Mesendoderm (in vitro differentiated cells): ENCODE measurements around the gene P3R3URF.

ENCODE experiments used
- DNase-seq: peaks from one replicate; pipeline ENCODE4 v3.0.0; 2013
- H2AK5ac ChIP-seq: 2 replicates; pipeline ENCODE4 v1.6.1; 2013; ENCODE audit warnings: low read length, inconsistent platforms
- H2BK120ac ChIP-seq: 2 replicates; pipeline ENCODE4 v1.6.1; 2013; ENCODE audit warnings: low read depth, mild to moderate bottlenecking, low read length, moderate library complexity, mixed read lengths
- H2BK15ac ChIP-seq: replicated peaks from 2 replicates; pipeline ENCODE4 v1.6.1; 2013; ENCODE audit warnings: low read depth, mild to moderate bottlenecking, moderate library complexity
- H2BK5ac ChIP-seq: 2 replicates; pipeline ENCODE4 v1.6.1; 2013; ENCODE audit warnings: low read length, inconsistent platforms
- H3K18ac ChIP-seq: 2 replicates; pipeline ENCODE4 v1.6.1; 2013; ENCODE audit warnings: mild to moderate bottlenecking, low read length, mixed read lengths
- H3K23ac ChIP-seq: one replicate; pipeline ENCODE4 v1.6.1; 2013; ENCODE audit warnings: low read length
- H3K27ac ChIP-seq: 2 replicates; pipeline ENCODE4 v1.5.1; 2013; ENCODE audit warnings: low read depth, mild to moderate bottlenecking, inconsistent platforms, low read length, moderate library complexity
- H3K27me3 ChIP-seq: 2 replicates; pipeline ENCODE4 v1.6.1; 2013; ENCODE audit warnings: low read length, control low read depth, mild to moderate bottlenecking, inconsistent platforms; ENCODE audit not compliant: insufficient read depth, poor library complexity
- H3K36me3 ChIP-seq: 2 replicates; pipeline ENCODE4 v1.6.1; 2013; ENCODE audit warnings: low read length, inconsistent platforms; ENCODE audit not compliant: control insufficient read depth, insufficient read depth
- H3K4ac ChIP-seq: one replicate; pipeline ENCODE4 v1.6.1; 2013; ENCODE audit warnings: low read depth, mild to moderate bottlenecking, low read length, moderate library complexity
- H3K4me1 ChIP-seq: 2 replicates; pipeline ENCODE4 v1.6.1; 2013; ENCODE audit warnings: low read depth, low read length, inconsistent platforms; ENCODE audit not compliant: control insufficient read depth
- H3K4me2 ChIP-seq: 2 replicates; pipeline ENCODE4 v1.6.1; 2013; ENCODE audit warnings: low read length
- H3K4me3 ChIP-seq: 2 replicates; pipeline ENCODE4 v1.5.1; 2013; ENCODE audit warnings: mild to moderate bottlenecking, low read length
- H3K56ac ChIP-seq: one replicate; pipeline ENCODE4 v1.6.1; 2013; ENCODE audit warnings: low read length
- H3K79me1 ChIP-seq: 2 replicates; pipeline ENCODE4 v1.6.1; 2013; ENCODE audit warnings: low read length, inconsistent platforms
- H3K79me2 ChIP-seq: 2 replicates; pipeline ENCODE4 v1.6.1; 2013; ENCODE audit warnings: mild to moderate bottlenecking, low read length; ENCODE audit not compliant: control insufficient read depth, insufficient read depth
- H3K9ac ChIP-seq: 2 replicates; pipeline ENCODE4 v1.6.1; 2013; ENCODE audit warnings: low read length, inconsistent platforms
- H4K5ac ChIP-seq: one replicate; pipeline ENCODE4 v1.6.1; 2013; ENCODE audit warnings: low read length
- H4K8ac ChIP-seq: one replicate; pipeline ENCODE4 v1.6.1; 2013; ENCODE audit warnings: low read depth, mild to moderate bottlenecking, control low read depth, low read length, moderate library complexity
- WGBS: extraction: QIAGEN DNeasy Blood & Tissue Kit; methylation state at CpG from one replicate; pipeline ENCODE4 v1.1.7; 2013; ENCODE audit warnings: low lambda C conversion rate, missing lambda C conversion rate; ENCODE audit not compliant: insufficient coverage; ENCODE audit errors: extremely low coverage; 5-methylcytosine and 5-hydroxymethylcytosine counted together

The P3R3URF gene

GRCh38 chr1:46219551-46220520 lies 43.5 kb upstream of the P3R3URF start:
- no peak overlapping the region for H4K5ac ChIP-seq
- no peaks in the 10 kb centered on the region for H3K27me3 ChIP-seq
- H4K8ac ChIP-seq, result no peak overlapping the region
- H3K23ac ChIP-seq, result peak overlapping the region; percentile 24
- WGBS, result no CpG with 5 or more reads among the region's 18 CpGs
- no peak overlapping the region for H2BK5ac ChIP-seq
- no peaks in the 10 kb centered on the region for H3K36me3 ChIP-seq
- DNase-seq, result no peak
- H3K79me1 ChIP-seq, result no peaks in the 10 kb centered on the region
- peaks cover 7% of the 10 kb centered on the region for H3K4me1 ChIP-seq
- H3K27ac ChIP-seq, result no peak overlapping the region
- no peak overlapping the region for H3K4me3 ChIP-seq
- no peaks in the 10 kb centered on the region for H3K79me2 ChIP-seq
- no peak overlapping the region for H3K18ac ChIP-seq
- no peak overlapping the region for H3K4ac ChIP-seq
- no peak overlapping the region for H3K4me2 ChIP-seq
- no peak overlapping the region for H2AK5ac ChIP-seq
- no peak overlapping the region for H3K56ac ChIP-seq
- H2BK15ac ChIP-seq, result no peak overlapping the region
- no peak overlapping the region for H3K9ac ChIP-seq
- H2BK120ac ChIP-seq, result no peak overlapping the region

DNA sequence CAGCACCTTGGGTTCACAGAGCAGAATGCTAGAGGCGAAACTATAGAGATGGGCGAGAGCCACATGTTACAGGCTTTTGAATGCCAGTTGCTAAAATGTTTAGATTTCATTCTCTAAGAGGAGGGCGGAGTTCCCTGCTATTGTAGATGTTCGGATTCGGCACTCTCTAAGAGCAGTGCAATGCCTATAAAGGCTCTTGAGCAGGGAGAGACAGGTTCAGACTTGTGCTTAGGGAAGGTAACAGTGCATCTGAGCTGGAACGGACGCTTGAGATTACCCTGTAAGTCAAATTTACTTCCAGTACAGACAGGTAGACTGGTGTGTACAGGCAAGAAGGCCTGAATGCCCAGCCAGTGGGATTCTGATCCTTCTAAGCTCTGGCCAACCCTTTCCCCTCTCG lies 42.2 kb upstream of the P3R3URF start:
- no peaks in the 10 kb centered on the region for H3K27me3 ChIP-seq
- no peak overlapping the region for H3K4me3 ChIP-seq
- no peak overlapping the region for H3K56ac ChIP-seq
- no peaks in the 10 kb centered on the region for H3K79me2 ChIP-seq
- no peak overlapping the region for H4K8ac ChIP-seq
- H3K4ac ChIP-seq, result no peak overlapping the region
- H2BK5ac ChIP-seq, result no peak overlapping the region
- no peak overlapping the region for H4K5ac ChIP-seq
- no peak for DNase-seq
- no peak overlapping the region for H3K18ac ChIP-seq
- H3K9ac ChIP-seq, result no peak overlapping the region
- H2BK15ac ChIP-seq, result no peak overlapping the region
- H3K23ac ChIP-seq, result no peak overlapping the region
- no peak overlapping the region for H2AK5ac ChIP-seq
- peaks cover 7% of the 10 kb centered on the region for H3K4me1 ChIP-seq
- no peaks in the 10 kb centered on the region for H3K79me1 ChIP-seq
- H2BK120ac ChIP-seq, result no peak overlapping the region
- H3K4me2 ChIP-seq, result no peak overlapping the region
- WGBS, result no CpG with 5 or more reads among the region's 8 CpGs
- no peaks in the 10 kb centered on the region for H3K36me3 ChIP-seq
- no peak overlapping the region for H3K27ac ChIP-seq

DNA sequence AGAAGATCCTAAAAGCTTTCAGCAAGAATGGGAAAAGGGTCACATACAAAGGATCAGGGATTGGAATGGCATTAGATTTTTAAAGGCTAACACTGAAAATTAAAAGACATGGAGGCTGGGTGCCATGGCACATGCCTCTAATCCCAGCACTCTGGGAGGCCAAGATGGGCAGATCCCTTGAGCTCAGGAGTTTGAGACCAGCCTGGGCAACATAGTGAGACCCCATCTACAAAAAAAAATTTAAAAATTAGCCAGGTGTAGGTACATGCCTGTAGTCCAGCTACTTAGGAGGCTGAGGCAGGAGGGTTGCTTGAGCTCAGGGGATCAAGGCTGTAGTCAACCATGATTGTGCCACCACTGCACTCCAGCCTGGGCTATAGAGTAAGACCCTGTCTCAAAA lies 39.2 kb upstream of the P3R3URF start:
- Histone ChIP-seq H2BK5ac (no peak overlapping the region), H3K79me1 (no peaks in the 10 kb centered on the region), H3K4me3 (no peak overlapping the region), H4K5ac (no peak overlapping the region), H2AK5ac (no peak overlapping the region), H3K27me3 (no peaks in the 10 kb centered on the region), H2BK120ac (no peak overlapping the region), H3K79me2 (no peaks in the 10 kb centered on the region), H3K23ac (no peak overlapping the region), H3K4ac (no peak overlapping the region), H3K36me3 (no peaks in the 10 kb centered on the region), H3K56ac (no peak overlapping the region), H3K4me2 (no peak overlapping the region), H3K4me1 (no peaks in the 10 kb centered on the region), H2BK15ac (no peak overlapping the region), H4K8ac (no peak overlapping the region), H3K9ac (no peak overlapping the region), H3K18ac (no peak overlapping the region), H3K27ac (no peak overlapping the region)
- DNase-seq, result no peak

- Histone ChIP-seq H3K9ac (no peak overlapping the region), H3K23ac (no peak overlapping the region), H2BK15ac (no peak overlapping the region), H3K4ac (no peak overlapping the region), H3K36me3 (no peaks in the 10 kb centered on the region), H3K4me2 (no peak overlapping the region), H2AK5ac (no peak overlapping the region), H2BK120ac (no peak overlapping the region), H4K8ac (no peak overlapping the region), H3K27ac (no peak overlapping the region), H2BK5ac (no peak overlapping the region), H3K27me3 (no peaks in the 10 kb centered on the region), H3K4me1 (no peaks in the 10 kb centered on the region), H3K79me1 (no peaks in the 10 kb centered on the region), H3K56ac (no peak overlapping the region), H3K79me2 (no peaks in the 10 kb centered on the region), H3K4me3 (no peak overlapping the region), H4K5ac (no peak overlapping the region), H3K18ac (no peak overlapping the region)
- peak; percentile 56 for DNase-seq
- no CpG with 5 or more reads among the region's 2 CpGs for WGBS
Measured at GRCh38 chr1:46211051-46211450, 34.8 kb upstream of the P3R3URF start.

DNA sequence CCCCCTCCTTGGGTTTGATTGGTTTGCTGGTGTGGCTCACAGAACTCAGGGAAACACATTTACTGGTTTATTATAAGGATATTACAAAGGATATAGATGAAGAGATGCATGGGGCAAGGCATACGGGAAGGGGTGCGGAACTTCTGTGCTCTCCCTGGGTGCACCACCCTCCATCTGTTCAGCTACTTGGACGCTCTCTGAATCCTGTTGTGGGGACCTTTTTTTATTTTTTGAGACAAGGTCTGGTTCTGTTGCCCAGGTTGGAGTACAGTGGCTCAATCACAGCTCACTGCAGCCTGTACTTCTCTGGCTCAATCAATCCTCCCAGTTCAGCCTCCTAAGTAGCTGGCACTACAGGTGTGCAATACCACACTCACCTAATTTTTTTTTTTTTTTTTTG lies 34.3 kb upstream of the P3R3URF start:
- no peak overlapping the region for H3K4me3 ChIP-seq
- H3K4ac ChIP-seq, result no peak overlapping the region
- H3K23ac ChIP-seq, result no peak overlapping the region
- no peaks in the 10 kb centered on the region for H3K79me1 ChIP-seq
- H3K18ac ChIP-seq, result no peak overlapping the region
- no peak overlapping the region for H2BK120ac ChIP-seq
- H3K4me1 ChIP-seq, result no peaks in the 10 kb centered on the region
- no peak overlapping the region for H3K9ac ChIP-seq
- H3K79me2 ChIP-seq, result no peaks in the 10 kb centered on the region
- H3K36me3 ChIP-seq, result no peaks in the 10 kb centered on the region
- no peak overlapping the region for H3K4me2 ChIP-seq
- H3K27ac ChIP-seq, result no peak overlapping the region
- H4K5ac ChIP-seq, result no peak overlapping the region
- H3K27me3 ChIP-seq, result no peaks in the 10 kb centered on the region
- DNase-seq, result no peak
- no peak overlapping the region for H2AK5ac ChIP-seq
- WGBS, result no CpG with 5 or more reads among the region's 3 CpGs
- H4K8ac ChIP-seq, result no peak overlapping the region
- H2BK5ac ChIP-seq, result no peak overlapping the region
- no peak overlapping the region for H2BK15ac ChIP-seq
- no peak overlapping the region for H3K56ac ChIP-seq

GRCh38 chr1:46206399-46206798 lies 30.1 kb upstream of the P3R3URF start:
- H3K4me3 ChIP-seq, result no peak overlapping the region
- no peak overlapping the region for H3K9ac ChIP-seq
- no peak overlapping the region for H4K5ac ChIP-seq
- H2BK15ac ChIP-seq, result no peak overlapping the region
- no peak overlapping the region for H4K8ac ChIP-seq
- no peak overlapping the region for H2BK120ac ChIP-seq
- H3K4me2 ChIP-seq, result no peak overlapping the region
- H3K79me1 ChIP-seq, result peaks cover 3% of the 10 kb centered on the region
- no peak overlapping the region for H3K27ac ChIP-seq
- no CpG with 5 or more reads among the region's 2 CpGs for WGBS
- H2BK5ac ChIP-seq, result no peak overlapping the region
- DNase-seq, result no peak
- H3K36me3 ChIP-seq, result no peaks in the 10 kb centered on the region
- no peak overlapping the region for H3K23ac ChIP-seq
- no peak overlapping the region for H3K18ac ChIP-seq
- H3K4ac ChIP-seq, result no peak overlapping the region
- no peaks in the 10 kb centered on the region for H3K4me1 ChIP-seq
- H2AK5ac ChIP-seq, result no peak overlapping the region
- H3K27me3 ChIP-seq, result no peaks in the 10 kb centered on the region
- H3K56ac ChIP-seq, result no peak overlapping the region
- no peaks in the 10 kb centered on the region for H3K79me2 ChIP-seq
